Epidermal melanocyte (primary cell): Measurements from ENCODE around the gene CHAD.
"Not testable (repeated sequence)": the region's sequence is repeated elsewhere in the genome, so short reads cannot be mapped to it uniquely, and the experiment has no call there.

Experiments used
- DNase-seq: peaks from one replicate; pipeline ENCODE4 v3.0.0; 2011; ENCODE audit warnings: low spot score; ENCODE audit not compliant: insufficient read length

Gene CHAD

DNA sequence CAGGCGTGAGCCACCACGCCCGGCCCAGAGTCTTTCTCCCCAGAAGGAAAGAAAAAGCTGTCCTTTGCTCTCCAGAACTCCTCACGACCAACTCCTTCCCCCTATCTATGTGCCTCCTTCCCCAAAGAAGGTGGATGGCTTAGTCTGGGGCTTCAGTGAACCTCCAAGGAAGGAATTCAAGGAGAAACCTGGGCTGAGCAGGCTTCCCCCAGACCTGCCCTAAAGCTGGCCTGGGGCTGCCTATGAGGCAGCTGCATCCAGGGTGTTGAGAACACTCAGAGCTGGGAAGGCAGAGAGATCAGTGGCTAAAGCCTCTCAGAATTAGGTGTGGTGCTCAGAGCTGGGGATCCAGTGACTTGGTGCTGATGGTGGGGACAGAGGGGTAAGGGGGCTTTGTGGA is 38.9 kb downstream of the CHAD start:
- no peak for DNase-seq

DNA sequence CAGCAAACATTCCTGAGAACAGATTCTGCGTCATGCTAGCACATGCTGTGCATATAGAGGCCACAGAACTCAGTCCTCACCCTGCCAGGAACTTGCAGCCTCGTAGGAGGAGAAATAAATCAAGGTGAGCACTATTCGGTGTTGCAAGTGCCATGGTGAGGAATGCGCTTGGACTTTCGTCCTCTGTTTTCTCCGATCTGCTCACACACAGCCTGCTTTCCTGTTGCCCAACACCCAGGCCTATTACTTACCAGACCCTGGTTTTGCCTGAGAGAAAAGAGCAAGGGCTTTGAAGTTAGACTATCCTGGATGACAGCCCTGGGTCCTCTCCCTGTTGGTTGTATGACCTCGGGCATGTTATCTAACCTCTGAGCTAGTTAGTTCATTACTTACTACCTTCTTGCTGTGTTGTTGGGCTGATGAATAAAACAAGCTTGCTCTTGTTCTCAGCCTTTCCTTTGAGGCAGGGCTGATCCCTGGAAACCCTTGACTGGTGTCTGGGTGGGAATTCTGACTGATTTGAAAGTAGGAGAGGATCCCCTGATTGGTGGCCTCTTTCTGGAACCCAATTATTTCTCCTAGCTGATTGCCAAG is 39.8 kb downstream of the CHAD start:
- DNase-seq = no peak

DNA sequence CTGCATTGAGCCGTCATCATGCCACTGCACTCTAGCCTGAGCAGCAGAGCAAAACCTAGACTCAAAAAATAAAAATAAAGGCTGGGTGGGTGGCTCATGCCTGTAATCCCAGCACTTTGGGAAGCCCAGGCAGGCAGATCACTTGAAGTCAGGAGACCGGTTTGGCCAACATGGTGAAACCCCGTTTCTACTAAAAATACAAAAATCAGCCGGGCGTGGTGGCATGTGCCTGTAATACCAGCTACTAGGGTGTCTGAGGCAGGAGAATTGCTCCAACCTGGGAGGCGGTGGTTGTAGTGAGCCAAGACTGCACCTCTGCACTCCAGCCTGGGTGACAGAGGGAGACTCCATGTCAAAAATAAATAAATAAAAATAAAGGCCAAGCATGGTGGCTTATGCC is 40.6 kb downstream of the CHAD start:
- not testable (repeated sequence) for DNase-seq

DNA sequence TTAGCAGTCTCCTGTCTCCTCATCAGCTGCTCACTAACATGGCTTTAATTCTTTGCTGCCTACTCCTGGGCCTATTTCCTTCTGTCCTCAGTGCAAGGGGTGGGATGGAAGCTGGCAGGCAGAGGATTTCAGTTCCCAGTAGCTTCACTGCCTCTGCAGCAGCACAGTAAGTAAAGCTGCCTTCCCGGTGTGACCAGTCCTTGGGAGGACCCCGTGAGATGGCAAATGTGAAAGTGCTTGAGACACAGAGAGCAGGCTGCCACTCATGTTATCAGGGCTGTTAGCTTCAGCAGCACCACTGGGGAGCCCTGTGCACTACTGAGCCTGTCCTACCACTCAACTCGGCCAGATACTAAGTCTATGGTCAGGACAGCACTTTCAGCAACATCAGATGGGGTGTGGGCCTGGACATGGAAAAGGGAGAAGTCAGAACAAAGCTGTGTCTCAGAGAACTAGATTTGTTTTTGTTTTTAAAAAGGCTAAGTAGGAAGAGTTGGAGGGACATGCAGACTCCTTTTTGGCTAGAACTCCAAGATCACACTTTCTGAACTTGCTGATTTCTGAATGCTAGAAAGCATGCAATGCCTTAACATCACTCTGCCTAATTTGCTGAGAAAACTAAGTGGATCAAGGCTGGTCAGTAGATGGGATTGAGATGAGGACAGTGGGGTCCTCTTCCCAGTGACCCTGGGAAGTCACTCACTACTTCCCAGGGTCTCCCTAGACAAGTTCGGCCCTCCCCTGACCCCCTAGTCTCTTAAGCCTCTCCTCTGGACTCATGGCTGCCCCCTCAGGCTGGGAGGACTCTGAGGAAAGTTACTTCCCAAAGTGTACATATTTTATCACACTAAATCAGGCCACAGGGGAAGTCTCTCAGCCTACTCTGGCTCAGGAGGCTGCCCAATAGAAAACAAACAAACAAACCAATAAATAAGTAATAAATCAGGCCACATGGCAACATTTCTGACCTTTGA is 41.6 kb downstream of the CHAD start:
- DNase-seq = no peak

DNA sequence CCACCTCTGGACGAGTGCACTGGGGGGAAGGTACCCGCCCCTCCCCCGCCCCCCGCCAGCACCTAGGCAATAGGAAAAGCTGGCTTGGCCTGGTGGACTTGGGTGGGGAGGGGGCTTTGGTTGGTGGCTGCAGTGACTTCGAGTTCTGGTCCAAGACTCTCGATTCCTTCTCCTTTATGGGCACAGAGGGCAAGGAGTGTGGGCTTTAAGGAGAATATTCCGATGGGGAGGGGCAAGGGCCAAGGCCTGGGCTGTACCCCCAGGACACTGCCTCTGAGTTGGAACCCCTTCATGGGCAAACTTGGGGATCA is 42.3 kb downstream of the CHAD start:
- DNase-seq = no peak

DNA sequence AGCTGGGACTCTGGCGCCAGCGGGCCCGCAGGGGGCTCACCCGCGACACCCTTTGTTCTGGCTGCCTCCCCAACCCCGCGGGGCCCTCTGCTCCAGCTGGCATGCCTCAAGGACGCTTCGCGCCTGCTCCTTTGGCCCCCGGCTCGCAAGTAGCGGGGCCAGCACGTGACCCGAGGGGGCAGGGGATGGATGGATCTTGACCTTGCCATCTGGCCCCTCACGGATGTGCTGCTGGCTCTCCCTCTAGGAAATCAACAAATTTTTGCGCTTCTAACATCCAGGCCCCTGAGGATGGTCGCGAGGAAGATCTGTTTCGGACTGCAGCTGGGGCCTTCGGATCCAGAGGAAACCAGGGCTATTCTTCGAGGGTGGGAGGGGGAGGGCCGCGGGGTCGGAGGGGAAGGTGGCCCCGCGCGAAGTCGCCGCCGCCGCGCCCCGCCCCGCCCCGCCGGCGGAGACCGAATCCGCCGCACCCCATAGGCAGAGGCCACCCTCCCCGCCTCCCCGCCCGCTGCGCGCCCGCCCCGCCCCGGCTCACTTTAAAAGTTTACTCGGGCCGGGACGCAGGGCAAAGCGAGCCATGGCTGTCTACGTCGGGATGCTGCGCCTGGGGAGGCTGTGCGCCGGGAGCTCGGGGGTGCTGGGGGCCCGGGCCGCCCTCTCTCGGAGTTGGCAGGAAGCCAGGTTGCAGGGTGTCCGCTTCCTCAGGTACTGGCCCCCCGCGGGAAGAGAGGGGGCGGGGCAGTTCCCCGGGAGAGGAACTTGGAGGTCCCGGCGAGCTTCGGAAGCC is 42.8 kb downstream of the CHAD start, which contains the start of gene ACSF2:
Gene ACSF2 (plus strand): TSS at position 537 of the 790 bp plus-strand sequence. CDS start 44 bp downstream, at position 581.
- DNase-seq = peak; percentile 71

DNA sequence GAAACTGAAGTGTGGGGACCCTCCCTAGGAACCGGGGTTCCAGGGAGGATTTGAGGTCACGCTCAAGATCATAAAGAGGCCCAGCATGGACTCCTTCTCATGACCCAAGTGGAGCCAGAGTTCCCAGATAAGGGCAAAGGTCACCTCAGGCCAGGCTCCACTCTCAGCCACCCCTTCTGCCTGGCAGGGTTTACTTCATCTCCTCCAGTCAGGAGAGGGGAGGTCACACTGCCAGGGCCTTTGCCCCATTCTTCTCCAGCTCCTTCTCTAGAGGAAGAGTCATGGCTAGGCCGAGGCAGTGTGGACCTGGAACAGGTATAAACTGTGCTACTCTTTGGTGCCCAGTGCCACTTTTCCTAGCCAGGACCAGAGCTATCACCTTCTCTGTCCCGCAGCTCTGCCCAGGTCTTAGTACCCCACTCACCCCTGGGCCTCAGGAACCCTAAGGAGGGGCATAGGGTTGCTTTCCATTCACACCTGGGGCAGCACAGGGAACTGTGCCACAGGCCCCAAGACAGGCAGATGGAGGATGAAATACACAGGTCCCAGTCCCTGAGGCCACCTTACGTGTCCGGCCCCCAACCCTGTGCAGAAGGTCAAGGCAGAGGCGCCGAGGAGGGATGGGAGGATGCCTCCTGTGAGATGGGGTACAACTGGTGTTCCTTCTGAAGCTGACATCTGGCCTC is 43.5 kb downstream of the CHAD start:
- DNase-seq = no peak

DNA sequence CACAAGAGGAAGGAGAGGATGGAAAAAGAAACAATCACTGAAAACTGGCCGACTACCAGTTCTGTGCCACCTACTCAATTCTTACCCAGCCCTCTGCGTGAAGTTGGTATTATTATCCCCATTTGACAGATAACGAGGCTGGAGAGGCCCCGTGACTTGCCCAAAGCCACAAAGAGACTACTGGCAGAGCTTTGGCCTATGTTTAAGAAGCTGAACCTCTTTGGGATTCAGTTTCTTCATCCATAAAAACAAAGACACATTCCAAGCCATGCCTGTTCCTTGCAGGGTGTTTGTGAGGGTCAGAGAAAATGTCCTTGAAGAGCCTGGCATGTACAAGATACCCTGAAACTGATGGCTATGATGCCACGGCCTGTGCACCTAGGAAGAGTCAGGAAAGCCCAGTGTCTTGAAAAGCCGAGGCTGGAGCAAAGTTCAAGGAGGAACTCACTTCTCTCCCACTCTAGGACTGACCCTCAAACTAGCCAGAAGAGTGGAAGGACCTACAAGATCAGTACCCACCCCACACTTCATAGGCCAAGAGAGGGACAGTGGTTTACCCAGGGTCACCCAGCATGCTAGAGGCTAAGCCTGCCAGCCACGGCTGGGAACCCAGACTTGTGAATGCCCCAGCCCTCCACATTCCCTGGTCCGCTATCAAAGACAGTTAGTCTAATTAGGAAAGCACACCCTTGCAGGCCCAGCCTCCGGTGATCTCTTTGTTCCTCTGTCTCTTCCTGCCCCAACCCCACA is 44.3 kb downstream of the CHAD start:
- DNase-seq = no peak

DNA sequence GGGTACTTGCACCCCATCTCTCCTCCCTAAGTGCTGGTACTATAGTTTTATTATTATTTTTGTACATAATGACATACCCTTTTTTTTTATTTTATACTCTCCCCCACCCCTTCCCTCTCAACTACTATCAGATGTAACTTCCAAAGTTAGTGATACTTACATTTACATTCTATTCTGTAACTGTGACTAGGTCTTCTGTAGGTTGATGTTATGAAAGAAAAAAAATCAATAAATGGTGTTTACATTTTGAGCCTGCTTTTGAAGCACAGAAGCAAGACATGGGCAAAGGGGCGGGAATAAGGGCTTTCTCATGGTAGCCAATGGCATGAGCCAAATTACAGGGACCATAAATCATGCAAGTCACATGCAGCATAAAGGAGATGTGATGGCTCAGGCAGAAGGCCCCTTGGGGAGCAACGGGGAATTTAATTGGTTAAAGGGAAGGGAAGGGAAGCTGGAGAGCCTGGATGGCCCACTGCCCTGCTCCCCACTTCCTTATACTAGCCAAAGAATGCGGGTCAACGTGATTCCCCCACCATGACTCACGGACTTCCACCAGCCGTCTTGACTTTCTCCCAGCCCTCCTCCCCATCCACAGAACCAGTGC is 45.0 kb downstream of the CHAD start:
- no peak for DNase-seq

DNA sequence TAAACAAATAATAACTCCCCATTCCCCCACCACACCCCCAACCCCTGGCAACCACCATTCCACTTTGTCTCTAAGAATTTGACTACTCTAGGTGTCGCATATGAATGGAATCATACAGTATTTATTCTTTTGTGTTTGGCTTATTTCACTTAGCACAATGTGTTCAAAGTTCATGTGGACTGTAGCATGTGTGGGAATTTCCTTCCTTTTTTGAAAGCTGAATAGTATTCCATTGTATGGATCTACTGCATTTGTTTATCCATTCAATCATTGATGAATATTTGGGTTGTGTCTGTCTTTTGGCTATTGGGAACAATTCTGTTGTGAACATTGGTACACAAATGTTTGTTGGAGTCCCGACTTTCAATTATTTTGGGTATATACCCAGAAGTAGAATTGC is 45.9 kb downstream of the CHAD start:
- DNase-seq = no peak

DNA sequence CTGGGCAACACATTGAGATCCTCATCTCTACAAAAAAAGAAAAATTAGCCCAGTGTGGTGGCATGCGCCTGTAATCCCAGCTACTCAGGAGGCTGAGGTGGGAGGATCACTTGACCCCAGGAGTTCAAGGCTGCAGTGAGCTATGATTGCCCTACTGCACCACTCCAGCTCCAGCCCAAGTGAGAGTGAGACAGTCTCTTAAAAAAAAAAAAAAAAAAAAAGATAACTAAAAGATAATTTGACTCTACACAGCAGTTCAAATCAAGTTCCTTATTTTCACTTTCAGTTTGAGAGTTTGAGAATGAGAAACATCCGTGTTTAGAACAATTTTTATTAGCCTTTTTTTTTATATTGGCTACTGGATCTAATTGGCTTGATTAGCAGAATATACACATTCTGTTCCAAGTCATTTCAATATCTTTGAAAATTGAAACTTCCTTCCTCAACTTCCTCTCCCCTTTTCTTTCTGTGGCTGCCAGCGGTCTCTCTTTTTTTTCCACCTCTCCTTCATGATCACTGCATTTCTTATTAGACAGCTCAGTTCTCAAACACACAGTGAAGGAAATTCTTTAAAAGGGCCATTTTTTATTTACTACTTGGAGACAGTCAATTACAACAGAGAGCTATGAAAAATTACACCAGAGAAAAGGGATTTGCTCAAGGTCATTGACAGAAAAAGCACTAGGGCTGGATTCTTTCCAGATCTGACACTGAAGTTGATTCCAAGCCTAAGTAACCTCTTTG is 47.2 kb downstream of the CHAD start:
- DNase-seq = peak; percentile 15

DNA sequence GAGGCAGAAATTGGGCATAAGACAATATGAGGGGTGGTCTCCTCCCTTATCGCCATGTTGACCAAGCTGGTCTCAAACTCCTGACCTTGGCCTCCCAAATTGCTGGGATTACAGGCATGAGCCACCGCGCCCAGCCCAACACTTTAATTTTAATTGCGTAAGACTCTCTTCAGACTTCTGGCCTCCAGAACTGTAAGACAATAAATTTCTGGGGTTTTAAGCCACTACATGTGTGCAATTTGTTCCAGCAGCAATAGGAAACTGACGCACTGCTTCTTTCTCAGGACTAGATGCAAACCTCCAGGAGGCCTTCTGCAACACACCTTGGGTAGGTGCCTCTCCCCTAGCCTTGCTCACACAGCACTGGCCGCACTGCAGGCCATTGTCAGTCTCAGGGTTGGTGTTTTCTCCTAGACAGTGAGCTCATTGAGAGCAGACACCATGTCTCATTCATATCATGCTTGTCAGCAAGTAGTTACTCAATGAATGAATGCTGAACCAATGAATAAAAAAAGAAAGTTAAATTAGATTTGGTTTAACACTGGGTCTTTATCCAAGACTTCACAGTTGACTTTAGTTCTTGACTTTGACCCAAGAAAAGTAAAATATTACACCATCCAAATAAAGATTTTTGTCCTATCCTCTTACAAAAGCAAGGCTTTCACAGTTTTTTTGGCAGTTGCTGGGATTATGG is 48.1 kb downstream of the CHAD start:
- no peak for DNase-seq

DNA sequence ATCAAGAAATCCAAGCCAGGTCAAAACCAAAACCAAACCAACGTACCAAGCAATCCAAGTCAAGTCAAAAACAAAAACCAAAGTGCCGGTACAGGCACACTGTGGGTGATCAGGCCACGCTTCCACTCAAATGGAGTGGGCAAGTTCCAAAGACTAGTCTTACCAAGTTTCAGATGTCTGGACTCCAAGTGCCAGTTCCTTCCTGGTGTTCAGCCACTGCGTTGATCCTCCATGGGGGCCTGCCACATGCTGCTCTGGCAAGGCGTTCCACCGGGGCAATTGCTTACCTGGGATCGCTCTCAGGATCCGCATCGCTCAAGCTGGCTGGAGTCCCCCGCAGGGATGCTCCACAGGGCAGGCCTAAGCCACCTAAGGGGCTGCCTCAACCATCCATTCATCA is 49.1 kb downstream of the CHAD start:
- not testable (repeated sequence) for DNase-seq

DNA sequence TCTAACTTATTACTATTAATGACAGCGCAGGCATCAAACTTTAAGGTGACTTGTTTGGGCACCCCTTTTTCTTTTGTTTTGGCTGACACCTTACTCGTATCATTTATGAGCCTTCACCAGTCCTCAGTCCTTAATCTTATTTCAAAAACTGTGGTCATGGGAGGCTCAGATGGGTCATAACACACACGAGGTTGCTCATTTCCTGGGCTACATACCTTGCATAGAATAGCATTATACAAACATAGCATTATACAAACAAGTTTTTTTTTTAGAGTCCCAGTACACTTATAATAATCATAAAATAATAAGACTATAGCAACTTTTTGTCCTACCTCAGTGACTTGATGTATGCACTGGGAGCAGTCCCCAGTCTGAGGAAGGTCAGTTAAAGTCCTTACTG is 53.9 kb downstream of the CHAD start:
- DNase-seq = no peak
